ENCODE measurements around the gene ANXA4.

DNA sequence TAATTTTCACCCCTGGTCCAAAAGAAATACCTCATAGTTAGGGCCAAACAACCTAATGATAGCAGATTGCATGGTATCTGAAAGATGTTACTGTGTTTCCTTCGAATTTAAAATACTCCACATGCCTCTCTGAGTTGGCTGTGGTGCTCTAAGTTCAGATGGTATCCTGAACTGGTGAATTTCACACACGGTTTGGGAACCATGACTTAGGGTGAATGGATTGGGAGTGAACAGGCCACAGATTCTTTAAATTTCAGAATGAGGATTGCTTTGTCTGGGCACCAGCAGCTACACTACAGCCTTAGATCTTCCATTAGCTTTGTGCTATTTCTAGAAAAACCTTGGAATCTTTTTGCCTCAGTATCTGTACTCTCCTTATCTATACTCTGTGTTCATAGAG lies 93.7 kb downstream of the ANXA4 start:
- TF ChIP-seq PPARA (CRISPR knock-in tag; IDR thresholded peaks at IDR 0.05; ENCODE audit: borderline replicate concordance) (no peak), TOX (CRISPR knock-in tag; IDR thresholded peaks at IDR 0.05; ENCODE audit: borderline replicate concordance) (no peak), ZFP30 (CRISPR knock-in tag; IDR thresholded peaks at IDR 0.05) (no peak), ESRRG (CRISPR knock-in tag; IDR thresholded peaks at IDR 0.05) (no peak), CSDC2 (CRISPR knock-in tag; IDR thresholded peaks at IDR 0.05) (no peak), ZNF70 (CRISPR knock-in tag; IDR thresholded peaks at IDR 0.05) (no peak)
- TF ChIP-seq, protein P1, sequence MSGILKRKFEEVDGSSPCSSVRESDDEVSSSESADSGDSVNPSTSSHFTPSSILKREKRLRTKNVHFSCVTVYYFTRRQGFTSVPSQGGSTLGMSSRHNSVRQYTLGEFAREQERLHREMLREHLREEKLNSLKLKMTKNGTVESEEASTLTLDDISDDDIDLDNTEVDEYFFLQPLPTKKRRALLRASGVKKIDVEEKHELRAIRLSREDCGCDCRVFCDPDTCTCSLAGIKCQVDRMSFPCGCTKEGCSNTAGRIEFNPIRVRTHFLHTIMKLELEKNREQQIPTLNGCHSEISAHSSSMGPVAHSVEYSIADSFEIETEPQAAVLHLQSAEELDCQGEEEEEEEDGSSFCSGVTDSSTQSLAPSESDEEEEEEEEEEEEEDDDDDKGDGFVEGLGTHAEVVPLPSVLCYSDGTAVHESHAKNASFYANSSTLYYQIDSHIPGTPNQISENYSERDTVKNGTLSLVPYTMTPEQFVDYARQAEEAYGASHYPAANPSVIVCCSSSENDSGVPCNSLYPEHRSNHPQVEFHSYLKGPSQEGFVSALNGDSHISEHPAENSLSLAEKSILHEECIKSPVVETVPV (CRISPR knock-in tag; IDR thresholded peaks at IDR 0.05): no peak
- TF ChIP-seq, protein P2, sequence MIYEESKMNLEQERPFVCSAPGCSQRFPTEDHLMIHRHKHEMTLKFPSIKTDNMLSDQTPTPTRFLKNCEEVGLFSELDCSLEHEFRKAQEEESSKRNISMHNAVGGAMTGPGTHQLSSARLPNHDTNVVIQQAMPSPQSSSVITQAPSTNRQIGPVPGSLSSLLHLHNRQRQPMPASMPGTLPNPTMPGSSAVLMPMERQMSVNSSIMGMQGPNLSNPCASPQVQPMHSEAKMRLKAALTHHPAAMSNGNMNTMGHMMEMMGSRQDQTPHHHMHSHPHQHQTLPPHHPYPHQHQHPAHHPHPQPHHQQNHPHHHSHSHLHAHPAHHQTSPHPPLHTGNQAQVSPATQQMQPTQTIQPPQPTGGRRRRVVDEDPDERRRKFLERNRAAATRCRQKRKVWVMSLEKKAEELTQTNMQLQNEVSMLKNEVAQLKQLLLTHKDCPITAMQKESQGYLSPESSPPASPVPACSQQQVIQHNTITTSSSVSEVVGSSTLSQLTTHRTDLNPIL (CRISPR knock-in tag; IDR thresholded peaks at IDR 0.05; ENCODE audit: low read depth): no peak
